Activated gamma-delta T cell treated with anti-CD3 and anti-CD28 coated beads, Interleukin-2, amount 50 U/mL, for 16 hours (primary cell): ENCODE measurements around the gene GALK2.
A peak's percentile ranks its signal among the peaks of the same experiment; 100 is the strongest.
"Not testable (repeated sequence)": the region's sequence is repeated elsewhere in the genome, so short reads cannot be mapped to it uniquely, and the experiment has no call there.

Experiments
- DNase-seq: peaks from one replicate; pipeline ENCODE4 v3.0.0-alpha.2; 2020; ENCODE audit warnings: low read depth

Gene GALK2

GRCh38 chr15:49223536-49224274, 53.7 kb downstream of the GALK2 start:
- no peak for DNase-seq

DNA sequence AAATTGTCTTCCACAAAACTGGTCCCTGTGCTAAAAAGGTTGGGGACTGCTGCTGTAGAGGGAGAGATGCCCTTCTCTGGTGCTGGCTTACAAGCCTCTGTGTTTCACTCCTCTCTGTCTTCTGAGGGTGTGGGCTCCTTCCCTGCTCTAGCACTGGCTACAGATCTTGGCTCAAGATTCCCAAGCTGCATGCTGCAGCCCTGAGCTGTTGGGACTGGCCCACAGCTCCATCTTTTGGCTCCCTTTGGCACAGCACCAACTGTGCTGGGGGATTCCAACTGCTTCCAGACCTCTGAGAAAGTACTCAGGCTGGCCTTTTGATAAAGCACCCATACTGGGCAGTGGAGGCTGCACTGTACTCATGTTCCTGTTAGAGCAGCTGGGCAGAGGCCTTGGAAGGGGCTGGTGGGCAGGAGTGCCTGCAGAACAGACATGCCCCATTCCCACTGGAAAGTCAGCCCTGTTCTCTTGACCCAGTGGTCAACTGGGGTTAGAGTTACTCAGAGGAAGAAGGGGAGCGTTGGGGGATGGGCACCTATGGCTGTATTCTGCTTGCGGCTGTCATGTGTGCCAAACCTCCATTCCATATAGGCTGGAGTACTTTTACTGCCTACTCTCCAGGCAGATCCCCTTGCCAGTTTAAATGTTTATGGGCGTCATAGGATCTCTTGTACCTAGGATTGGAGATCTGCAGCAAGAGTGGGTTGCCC, 55.7 kb downstream of the GALK2 start:
- no peak for DNase-seq

- DNase-seq: no peak
Observed at GRCh38 chr15:49227602-49228001, 57.6 kb downstream of the GALK2 start.

- DNase-seq: no peak
Observed at GRCh38 chr15:49229922-49230321, 59.9 kb downstream of the GALK2 start.

DNA sequence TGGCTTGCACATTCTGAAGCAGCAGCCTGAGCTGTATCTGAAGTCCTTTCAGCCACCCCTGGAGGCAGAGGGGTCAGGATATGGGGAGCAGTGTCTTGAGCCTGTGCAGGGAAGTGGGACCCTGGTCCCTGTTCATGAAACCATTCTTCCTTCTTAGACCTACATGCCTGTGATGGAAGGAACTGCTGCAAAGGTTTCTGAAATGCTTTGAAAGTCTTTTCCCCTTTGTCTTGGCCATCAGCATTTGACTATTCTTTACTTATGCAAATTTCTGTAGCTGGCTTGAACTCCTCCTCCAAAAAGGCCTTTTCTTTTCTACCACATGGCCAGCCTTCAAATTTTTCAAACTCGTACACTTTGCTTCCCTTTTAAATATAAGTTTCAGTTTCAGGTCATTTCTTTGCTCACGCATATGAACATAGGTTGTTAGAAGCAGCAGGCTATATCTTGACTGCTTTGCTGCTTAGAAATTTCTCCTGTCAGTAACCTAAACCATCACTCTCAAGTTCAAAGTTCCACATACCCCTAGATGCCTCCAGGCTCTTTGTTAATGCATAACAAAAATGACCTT, 62.3 kb downstream of the GALK2 start:
- no peak for DNase-seq

DNA sequence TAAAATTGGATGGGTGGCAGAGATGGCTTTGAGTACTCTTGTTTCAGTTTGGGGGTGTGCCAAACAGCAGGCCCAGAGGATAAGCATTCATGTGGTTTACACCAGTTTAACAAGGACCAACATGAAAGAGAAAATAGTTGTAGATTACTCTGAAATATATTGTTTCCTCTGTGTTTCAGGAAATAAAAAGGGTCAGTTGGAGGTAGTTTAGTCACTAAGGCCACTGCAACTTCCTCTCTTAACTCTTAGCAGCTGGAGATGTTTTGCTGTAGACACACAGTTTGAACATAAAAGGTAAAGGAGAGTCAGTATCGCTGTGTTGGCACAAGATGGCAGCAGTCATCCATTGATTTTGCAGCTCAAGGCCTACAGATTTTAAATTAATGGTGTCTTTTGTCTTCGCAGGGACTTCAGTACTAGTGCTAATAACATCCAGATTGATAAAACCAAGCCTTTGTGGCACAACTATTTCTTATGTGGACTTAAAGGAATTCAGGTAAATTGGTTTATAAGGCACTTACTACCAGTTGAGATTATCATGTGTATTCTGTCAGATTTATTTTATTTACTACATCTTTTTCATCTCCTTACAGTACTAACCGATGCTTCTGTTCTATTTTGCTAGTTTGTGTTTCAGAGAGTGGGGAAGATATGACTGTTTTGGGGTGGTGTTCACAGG, 65.5 kb downstream of the GALK2 start:
- DNase-seq: peak; percentile 22

DNA sequence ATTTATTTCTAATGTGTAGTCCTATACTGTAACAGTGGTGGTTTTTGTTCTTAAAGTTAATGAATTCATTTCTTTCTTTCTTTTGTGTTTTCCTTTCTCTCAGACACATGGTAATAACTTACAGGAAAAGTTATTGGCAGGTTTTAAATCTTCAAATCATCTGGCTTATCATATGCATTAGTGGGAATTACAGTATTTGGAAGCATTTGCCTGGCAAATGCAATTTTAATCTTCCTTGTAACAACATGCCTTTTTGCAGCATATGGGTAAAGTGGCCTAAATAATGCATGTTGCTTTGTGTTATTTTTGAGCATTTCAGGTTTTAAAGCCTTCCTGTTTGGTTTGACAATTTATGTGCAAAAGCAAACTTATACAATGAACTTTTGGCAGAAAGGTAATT, 66.8 kb downstream of the GALK2 start:
- no peak for DNase-seq

GRCh38 chr15:49238342-49238741, 68.3 kb downstream of the GALK2 start:
- no peak for DNase-seq

DNA sequence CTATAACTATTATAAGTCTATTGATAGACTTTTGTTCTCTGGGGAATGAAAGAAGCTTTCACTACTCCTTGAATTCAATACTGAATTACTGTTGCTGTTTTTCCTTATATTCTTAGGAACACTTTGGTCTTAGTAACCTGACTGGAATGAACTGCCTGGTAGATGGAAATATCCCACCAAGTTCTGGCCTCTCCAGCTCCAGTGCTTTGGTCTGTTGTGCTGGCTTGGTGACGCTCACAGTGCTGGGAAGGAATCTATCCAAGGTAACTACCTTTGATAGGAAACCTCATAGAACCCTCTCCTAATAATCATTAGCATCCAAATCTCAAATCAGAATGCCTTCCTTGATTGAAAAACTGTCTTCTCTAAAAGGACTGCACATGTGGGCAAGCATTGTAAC, 69.1 kb downstream of the GALK2 start:
- DNase-seq: no peak

DNA sequence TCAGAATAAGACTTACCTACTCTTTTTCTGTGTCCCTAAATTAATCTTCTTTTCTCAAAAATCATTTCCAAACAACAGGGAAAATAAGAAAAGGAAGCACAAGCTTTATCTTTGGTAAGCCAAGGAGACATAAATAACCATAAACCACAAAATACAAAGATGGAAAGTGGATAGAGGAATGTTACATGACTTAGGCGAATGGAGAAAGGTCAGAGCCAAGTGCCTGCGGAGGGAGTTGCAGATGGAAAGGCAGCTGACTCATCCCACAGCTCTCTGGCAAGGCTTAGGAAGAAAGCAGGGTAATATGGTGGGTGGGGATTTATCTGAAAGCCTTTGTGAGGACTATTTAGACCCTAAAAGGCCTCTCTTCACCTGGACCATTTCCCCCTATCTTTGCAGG, 72.8 kb downstream of the GALK2 start:
- no peak for DNase-seq

- DNase-seq: no peak
Observed at GRCh38 chr15:49247556-49248110, 77.6 kb downstream of the GALK2 start.

DNA sequence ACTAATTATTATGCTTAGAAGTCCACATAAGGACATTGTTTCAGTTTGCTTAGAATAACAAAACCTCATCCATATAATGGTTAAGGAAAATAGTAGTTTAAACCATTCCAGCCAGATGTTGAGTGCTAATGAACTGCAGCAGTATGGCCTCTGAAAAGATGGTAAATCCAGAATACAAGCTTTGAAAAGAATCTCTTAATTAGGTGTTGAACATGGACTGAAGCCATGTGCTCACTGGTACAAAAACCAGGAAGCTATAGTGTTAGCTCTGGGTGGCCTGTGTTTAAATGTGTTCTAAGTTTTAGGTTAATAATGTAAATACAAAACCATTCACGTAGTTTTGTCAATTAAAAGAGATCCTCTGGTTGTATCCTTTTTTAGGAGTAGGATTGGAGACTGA, 78.2 kb downstream of the GALK2 start:
- DNase-seq: no peak

- no peak for DNase-seq
Observed at GRCh38 chr15:49255966-49256759, 86.1 kb downstream of the GALK2 start.

DNA sequence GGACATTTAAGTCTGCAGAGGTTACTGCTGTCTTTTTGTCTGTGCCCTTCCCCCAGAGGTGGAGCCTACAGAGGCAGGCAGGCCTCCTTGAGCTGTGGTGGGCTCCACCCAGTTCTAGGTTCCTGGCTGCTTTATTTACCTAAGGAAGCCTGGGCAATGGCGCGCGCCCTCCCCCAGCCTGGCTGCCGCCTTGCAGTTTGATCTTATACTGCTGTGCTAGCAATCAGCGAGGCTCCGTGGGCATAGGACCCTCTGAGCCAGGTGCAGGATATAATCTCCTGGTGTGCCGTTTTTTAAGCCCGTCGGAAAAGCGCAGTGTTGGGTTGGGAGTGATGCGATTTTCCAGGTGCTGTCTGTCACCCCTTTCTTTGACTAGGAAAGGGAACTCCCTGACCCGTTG, 95.1 kb downstream of the GALK2 start:
- not testable (repeated sequence) for DNase-seq

DNA sequence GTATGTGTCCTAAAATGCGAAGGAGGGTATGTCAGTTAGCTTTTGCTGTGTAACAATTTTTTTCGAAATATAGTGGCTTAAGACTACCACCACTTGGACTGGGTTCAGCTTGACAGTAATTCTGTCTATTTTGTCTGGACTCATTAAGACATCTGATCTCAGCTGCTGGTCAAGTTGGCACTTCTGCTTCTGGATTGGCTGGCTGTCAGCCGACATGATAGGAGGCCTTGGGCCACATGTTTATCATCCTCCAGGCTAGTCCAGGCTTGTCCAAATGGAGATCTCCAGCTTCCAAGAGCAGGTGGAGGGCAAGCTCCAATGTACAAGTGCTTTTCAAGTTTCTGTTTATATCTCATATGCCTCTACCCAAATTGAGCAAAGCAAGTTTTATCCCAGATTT, 95.9 kb downstream of the GALK2 start:
- no peak for DNase-seq

- DNase-seq: no peak
Observed at GRCh38 chr15:49270541-49271421, 100.7 kb downstream of the GALK2 start.

- DNase-seq: no peak
Observed at GRCh38 chr15:49273734-49274318, 103.8 kb downstream of the GALK2 start.

DNA sequence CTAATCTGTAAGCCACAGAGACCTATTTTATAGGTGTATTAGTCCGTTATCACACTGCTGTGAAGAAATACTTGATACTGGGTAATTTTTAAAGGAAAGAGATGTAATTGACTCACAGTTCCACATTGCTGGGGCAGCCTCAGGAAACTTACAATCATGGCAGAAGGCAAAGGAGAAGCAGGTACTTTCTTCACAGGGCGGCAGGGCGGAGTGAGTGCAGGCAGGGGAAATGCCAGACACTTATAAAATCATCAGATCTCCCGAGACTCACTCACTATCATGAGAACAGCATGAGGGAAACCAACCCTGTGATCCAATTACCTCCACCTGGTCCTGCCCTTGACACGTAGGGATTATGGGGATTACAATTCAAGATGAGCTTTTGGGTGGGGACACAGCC, 108.7 kb downstream of the GALK2 start:
- no peak for DNase-seq

GRCh38 chr15:49279521-49280456, 109.7 kb downstream of the GALK2 start:
- DNase-seq: no peak
